HG02870 (cell line): ENCODE measurements around the gene FAM83F.

ENCODE experiments used
- ATAC-seq: cut with Tn5 transposase; IDR thresholded peaks from one replicate; pipeline ENCODE4 v1.9.1; 2021; ENCODE audit warnings: mild to moderate bottlenecking, moderate library complexity; ENCODE audit not compliant: unreplicated experiment

The FAM83F gene

GRCh38 chr22:39965748-39966147 lies 29.0 kb upstream of the FAM83F start:
- no peak for ATAC-seq

- ATAC-seq = no peak
These were observed 28.3 kb upstream of the FAM83F start for GRCh38 chr22:39966470-39966869.

- no peak for ATAC-seq
These were observed 27.5 kb upstream of the FAM83F start for GRCh38 chr22:39967103-39967829.

GRCh38 chr22:39967996-39968972 lies 26.5 kb upstream of the FAM83F start:
- no peak for ATAC-seq

- no peak for ATAC-seq
These were observed 24.0 kb upstream of the FAM83F start for GRCh38 chr22:39970742-39971141.

- no peak for ATAC-seq
These were observed 22.1 kb upstream of the FAM83F start for GRCh38 chr22:39972641-39973040.

GRCh38 chr22:39973656-39974055 lies 21.1 kb upstream of the FAM83F start:
- no peak for ATAC-seq

GRCh38 chr22:39974065-39974464 lies 20.7 kb upstream of the FAM83F start:
- ATAC-seq = no peak

- ATAC-seq = no peak
These were observed 15.7 kb upstream of the FAM83F start for GRCh38 chr22:39979048-39979447.

- no peak for ATAC-seq
These were observed 15.3 kb upstream of the FAM83F start for GRCh38 chr22:39979458-39979857.

GRCh38 chr22:39980596-39980995 lies 14.2 kb upstream of the FAM83F start:
- ATAC-seq = no peak

GRCh38 chr22:39983346-39983745 lies 11.4 kb upstream of the FAM83F start:
- ATAC-seq = no peak

- ATAC-seq = no peak
These were observed 10.7 kb upstream of the FAM83F start for GRCh38 chr22:39984006-39984405.

GRCh38 chr22:39984746-39985145 lies 10.0 kb upstream of the FAM83F start:
- no peak for ATAC-seq

GRCh38 chr22:39985383-39986035 lies 9.2 kb upstream of the FAM83F start:
- ATAC-seq = no peak

- no peak for ATAC-seq
These were observed 6.2 kb upstream of the FAM83F start for GRCh38 chr22:39988386-39989114.

- no peak for ATAC-seq
These were observed 5.1 kb upstream of the FAM83F start for GRCh38 chr22:39989633-39990032.

GRCh38 chr22:39990686-39991085 lies 4.1 kb upstream of the FAM83F start:
- no peak for ATAC-seq

GRCh38 chr22:39991159-39991860 lies 3.4 kb upstream of the FAM83F start:
- no peak for ATAC-seq
